Breast epithelium (tissue), 4 donors: ENCODE data around the gene ICAM5. TPM values are rescaled to one million over a fixed set of nuclear protein-coding genes. Genes with fewer than 3 reads are reported as not detected.

Source experiments
- DNase-seq, 2 donors: peaks; one replicate each; pipeline ENCODE4 v3.0.0-alpha.2; 2019; ENCODE audit warnings: low spot score in 2 of 2
- H3K27ac ChIP-seq, 2 donors: fragments of 200-600 bp; sonication (generic) in 1 of 2; one replicate each; pipeline ENCODE4 v1.5.1; 2016 to 2019; ENCODE audit warnings: mild to moderate bottlenecking in 1 of 2
- H3K27me3 ChIP-seq, 2 donors: fragments of 200-600 bp; sonication (generic) in 1 of 2; one replicate each; pipeline versions ENCODE4 v1.5.1 to v1.6.0; 2017 to 2019; ENCODE audit warnings: control low read depth in 1 of 2, mild to moderate bottlenecking in 1 of 2
- H3K36me3 ChIP-seq: fragments of 200-600 bp; one replicate; pipeline ENCODE4 v1.5.1; 2019
- H3K4me1 ChIP-seq, 2 donors: fragments of 200-600 bp; sonication (generic); one replicate each; pipeline ENCODE4 v1.5.1; 2016 to 2019; ENCODE audit warnings: control low read depth in 1 of 2
- H3K4me3 ChIP-seq, 3 donors: fragments of 200-600 bp; sonication (generic); 1 replicate in 2 of 3; 2 replicates in 1 of 3; pipeline ENCODE4 v1.5.1; 2016 to 2019; ENCODE audit warnings: mild to moderate bottlenecking in 3 of 3, moderate library complexity in 2 of 3
- H3K9me3 ChIP-seq, 2 donors: fragments of 200-600 bp; sonication (generic) in 1 of 2; one replicate each; pipeline ENCODE4 v1.5.1; 2016 to 2019; ENCODE audit warnings: control low read depth in 1 of 2
- CTCF ChIP-seq, 3 donors: fragments of 450-650 bp; IDR thresholded peaks; one replicate each; pipeline ENCODE4 v1.5.1; 2016 to 2017; ENCODE audit warnings: antibody characterized with exemption in 3 of 3, mild to moderate bottlenecking in 3 of 3, moderate library complexity in 3 of 3
- POLR2A ChIP-seq: fragments of 450-650 bp; IDR thresholded peaks from one replicate; pipeline ENCODE4 v1.6.1; 2016; ENCODE audit warnings: antibody characterized with exemption, mild to moderate bottlenecking, moderate library complexity
- POLR2AphosphoS5 ChIP-seq, 3 donors: sonication (generic); formaldehyde crosslinking; IDR thresholded peaks; one replicate each; pipeline ENCODE4 v1.6.1; 2017; ENCODE audit warnings: antibody characterized with exemption in 3 of 3
- intact Hi-C: fragments of 100-400 bp; cut with DNase I; formaldehyde crosslinking; loops from one replicate; pipeline ENCODE4 v1.15.1; 2023; ENCODE audit warnings: low total_unique reads
- total RNA-seq, 3 donors: library from RNA; depleted of rRNA; stranded (reverse); fragments of >200 nt; gene quantifications; one replicate each; pipeline ENCODE4 v1.1.0, GENCODE V29; 2016

Gene ICAM5
- total RNA-seq, 3 donors from 2014 or later, result 0.64 to 1.8 (median 1.3) TPM

GRCh38 chr19:10325732-10326131 is 36.0 kb downstream of the ICAM5 start:
- Histone ChIP-seq H3K27ac (no peak overlapping the region), H3K36me3 (peaks cover 30% of the 10 kb centered on the region), H3K4me1 (no peaks in the 10 kb centered on the region), H3K9me3 (no peaks in the 10 kb centered on the region), H3K4me3 (no peak overlapping the region), H3K27me3 (no peaks in the 10 kb centered on the region)
- no peak for DNase-seq
- TF ChIP-seq POLR2AphosphoS5 (IDR thresholded peaks at IDR 0.05) (no peak), POLR2A (no peak), CTCF (IDR thresholded peaks at IDR 0.05) (no peak)
- intact Hi-C loops, result loop anchor here (5.0 kb wide), 1 partner anchor 48 kb away; no protein-coding TSS in a partner anchor

GRCh38 chr19:10327793-10328192 is 38.0 kb downstream of the ICAM5 start:
- TF ChIP-seq POLR2A (no peak), POLR2AphosphoS5 (IDR thresholded peaks at IDR 0.05) (no peak), CTCF (IDR thresholded peaks at IDR 0.05) (no peak)
- H3K36me3 ChIP-seq, result peaks cover 15% of the 10 kb centered on the region
- no peak overlapping the region for H3K27ac ChIP-seq
- intact Hi-C loops, result loop anchor here (5.0 kb wide), 1 partner anchor 50 kb away; no protein-coding TSS in a partner anchor
- H3K4me3 ChIP-seq, result no peak overlapping the region
- H3K4me1 ChIP-seq, result peaks cover 5 to 6% of the 10 kb centered on the region in 2 donors
- DNase-seq, result no peak
- no peaks in the 10 kb centered on the region for H3K27me3 ChIP-seq
- no peaks in the 10 kb centered on the region for H3K9me3 ChIP-seq

- Histone ChIP-seq H3K4me1 (peaks cover 5 to 6% of the 10 kb centered on the region in 2 donors), H3K27ac (no peak overlapping the region), H3K36me3 (peaks cover 11% of the 10 kb centered on the region), H3K9me3 (no peaks in the 10 kb centered on the region), H3K4me3 (no peak overlapping the region), H3K27me3 (no peaks in the 10 kb centered on the region)
- DNase-seq, result no peak
- TF ChIP-seq POLR2AphosphoS5 (IDR thresholded peaks at IDR 0.05) (no peak), POLR2A (no peak), CTCF (IDR thresholded peaks at IDR 0.05) (no peak)
- intact Hi-C loops, result loop anchor here (5.0 kb wide), 1 partner anchor 51 kb away; no protein-coding TSS in a partner anchor
These were observed 39.0 kb downstream of the ICAM5 start for GRCh38 chr19:10328558-10329429.

GRCh38 chr19:10329555-10329954 is 39.8 kb downstream of the ICAM5 start:
- H3K27ac ChIP-seq, result no peak overlapping the region
- no peak for DNase-seq
- peaks cover 5 to 6% of the 10 kb centered on the region in 2 donors for H3K4me1 ChIP-seq
- peaks cover 11% of the 10 kb centered on the region for H3K36me3 ChIP-seq
- H3K4me3 ChIP-seq, result no peak overlapping the region
- no peaks in the 10 kb centered on the region for H3K9me3 ChIP-seq
- intact Hi-C loops, result loop anchor here (5.0 kb wide), 1 partner anchor 52 kb away; no protein-coding TSS in a partner anchor
- TF ChIP-seq POLR2A (no peak), CTCF (IDR thresholded peaks at IDR 0.05) (no peak), POLR2AphosphoS5 (IDR thresholded peaks at IDR 0.05) (no peak)
- no peaks in the 10 kb centered on the region for H3K27me3 ChIP-seq
